ENCODE data around the gene ENOX1.
"Not testable (repeated sequence)": the region's sequence is repeated elsewhere in the genome, so short reads cannot be mapped to it uniquely, and the experiment has no call there.

Gene ENOX1

DNA sequence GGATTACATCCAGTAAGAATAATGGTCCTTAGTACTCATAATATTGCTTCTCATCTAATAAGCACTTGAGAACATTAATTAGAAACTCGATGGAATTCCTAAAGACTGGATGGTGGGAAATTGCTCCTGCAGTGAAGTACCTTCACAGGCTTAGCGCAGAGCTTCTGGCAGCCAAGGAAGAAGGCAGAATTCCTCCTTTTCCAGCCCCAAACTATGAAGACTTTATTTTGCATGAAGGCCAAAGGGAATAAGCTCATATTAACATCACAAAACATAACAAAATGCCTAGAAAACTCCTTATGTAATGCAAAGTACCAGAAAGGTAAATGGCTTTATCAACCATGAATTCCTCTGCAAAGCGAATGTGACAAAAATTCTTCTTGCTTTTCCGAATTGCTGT lies 427.2 kb downstream of the ENOX1 start:
- DNase-seq: no peak

DNA sequence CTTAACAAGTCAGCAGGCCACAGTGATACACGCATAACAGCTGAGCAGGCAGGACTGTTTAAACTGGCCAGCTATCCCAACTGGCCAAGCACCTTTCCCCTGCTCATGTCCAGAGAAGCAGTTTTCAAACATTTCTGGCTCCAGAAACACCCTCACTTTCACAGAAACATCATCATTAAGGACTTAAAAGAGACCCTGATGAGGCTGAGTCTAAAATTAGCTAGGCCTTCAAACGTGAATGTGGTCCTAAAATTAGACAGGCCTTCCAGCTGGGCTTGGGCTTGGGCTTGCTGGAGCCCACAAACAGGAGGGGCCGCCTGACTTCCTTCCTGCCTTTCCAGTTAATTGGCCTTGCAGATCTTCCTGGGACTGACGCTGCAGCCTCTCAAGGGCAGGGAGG lies 429.2 kb downstream of the ENOX1 start:
- DNase-seq: no peak

DNA sequence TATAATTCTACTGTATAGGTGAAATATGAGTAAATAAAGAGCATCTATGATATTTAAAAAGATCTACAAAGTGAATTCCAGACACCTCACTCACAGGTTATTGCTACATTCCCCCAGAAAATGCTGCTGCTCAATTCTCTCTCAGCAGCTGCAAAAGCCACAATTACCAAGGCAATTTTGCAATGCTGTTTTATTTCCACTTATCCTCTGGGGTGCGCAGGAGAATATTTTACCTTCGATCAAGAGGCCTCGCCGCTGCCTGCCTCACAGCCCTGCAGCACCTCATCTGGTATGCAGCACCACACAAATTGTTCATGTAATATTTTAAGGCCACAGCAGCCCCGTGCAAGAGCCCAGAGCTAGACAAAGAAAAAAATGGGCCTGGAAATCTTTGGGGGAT lies 430.2 kb downstream of the ENOX1 start:
- no peak for DNase-seq

DNA sequence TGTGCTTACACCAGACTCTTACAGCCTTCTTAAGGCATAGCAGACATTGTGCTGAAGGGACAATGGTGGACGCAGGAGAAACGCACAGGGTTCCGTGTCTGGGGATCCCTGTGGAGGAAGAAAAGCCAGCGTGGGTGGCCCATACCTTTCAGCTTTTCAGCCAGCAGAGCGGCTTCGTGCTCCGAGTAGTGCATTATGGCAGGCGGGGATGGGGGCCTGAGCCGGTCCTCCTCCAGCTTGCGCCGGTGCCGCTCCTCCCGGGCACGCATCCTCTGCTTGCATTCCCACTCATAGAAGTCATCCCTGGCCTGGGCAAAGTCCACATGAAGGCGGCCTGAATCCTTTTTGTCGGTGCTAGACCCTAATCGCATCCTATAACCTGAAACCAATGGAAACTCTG lies 431.0 kb downstream of the ENOX1 start:
- no peak for DNase-seq

DNA sequence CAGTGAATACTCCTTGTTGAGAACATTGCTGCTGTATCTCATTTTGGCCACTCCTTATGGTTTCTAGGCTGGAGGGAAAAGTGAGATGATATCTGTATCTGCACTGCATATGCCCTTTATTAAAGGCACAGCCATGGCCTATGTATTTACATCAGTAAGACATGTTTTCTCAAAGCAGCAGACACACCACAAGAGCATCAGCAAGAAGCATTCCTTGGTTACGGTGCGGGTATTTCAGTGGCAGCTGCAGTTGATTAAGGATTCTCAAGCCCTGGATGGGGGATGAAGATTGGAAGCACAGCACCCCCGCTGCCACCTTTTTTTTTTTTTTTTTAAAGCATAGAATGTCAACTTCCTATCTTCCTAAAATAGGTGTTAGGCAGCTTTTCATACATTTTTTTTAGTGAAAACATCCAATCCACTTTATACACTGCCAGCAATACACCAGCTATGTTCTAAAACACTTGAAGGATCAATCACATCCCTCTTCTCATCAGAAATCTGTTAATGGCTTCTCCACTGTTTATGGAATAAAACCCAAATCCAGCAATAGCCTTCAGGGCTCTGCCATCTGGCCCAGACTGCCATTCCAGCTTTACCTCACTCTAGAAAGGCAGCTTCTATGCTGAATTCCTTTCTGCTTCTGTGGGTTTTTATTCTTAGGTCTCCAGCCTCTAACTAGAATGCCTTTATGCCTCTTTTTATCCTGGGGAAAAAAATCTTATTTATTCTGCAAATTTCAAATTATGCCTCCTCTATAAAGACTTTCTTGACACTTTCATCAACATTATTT lies 432.4 kb downstream of the ENOX1 start:
- DNase-seq: no peak

DNA sequence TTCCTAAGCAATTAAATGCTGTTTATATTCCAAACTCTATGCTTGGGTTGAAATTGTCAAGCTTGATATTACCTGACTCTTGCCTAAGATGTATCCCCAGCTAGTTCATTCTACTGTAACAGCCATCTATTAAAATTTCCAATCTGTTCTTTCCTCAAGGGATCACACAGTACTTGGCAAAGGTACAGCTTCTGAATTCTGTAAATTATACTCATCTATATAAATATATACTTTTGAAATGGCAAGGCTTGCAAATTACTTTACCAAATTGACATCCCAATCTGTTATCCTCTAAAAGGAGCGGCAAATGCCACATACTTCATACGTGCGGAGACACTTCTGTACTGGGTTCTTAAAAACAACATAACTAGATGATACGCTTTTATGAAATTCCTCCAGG lies 433.1 kb downstream of the ENOX1 start:
- DNase-seq: no peak

DNA sequence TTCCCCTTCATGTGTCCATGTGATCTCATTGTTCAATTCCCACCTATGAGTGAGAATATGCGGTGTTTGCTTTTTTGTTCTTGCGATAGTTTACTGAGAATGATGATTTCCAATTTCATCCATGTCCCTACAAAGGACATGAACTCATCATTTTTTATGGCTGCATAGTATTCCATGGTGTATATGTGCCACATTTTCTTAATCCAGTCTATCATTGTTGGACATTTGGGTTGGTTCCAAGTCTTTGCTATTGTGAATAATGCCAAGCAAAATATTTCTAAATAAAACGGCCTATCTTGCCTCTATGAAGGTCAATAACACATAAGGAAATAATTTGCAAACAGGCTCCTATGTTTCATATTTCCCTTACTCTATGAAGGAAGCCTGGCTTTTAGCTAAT lies 435.2 kb downstream of the ENOX1 start:
- not testable (repeated sequence) for DNase-seq

DNA sequence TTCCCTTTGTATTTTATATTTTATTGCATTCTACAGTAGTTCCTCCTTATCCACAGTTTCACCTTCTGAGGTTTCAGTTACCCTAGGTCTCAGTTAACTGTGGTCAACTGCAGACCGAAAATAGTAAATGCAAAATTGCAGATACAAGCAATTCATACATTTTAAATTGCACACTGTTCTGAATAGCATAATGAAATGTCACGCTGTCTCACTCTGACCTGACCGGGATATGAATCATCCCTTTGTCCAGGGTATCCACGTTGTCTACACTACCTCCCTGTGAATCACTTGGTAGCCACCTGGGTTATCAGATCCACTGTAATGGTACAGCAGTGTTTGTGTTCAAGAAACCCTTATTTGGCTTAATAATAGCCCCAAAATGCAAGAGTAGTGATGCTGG lies 438.4 kb downstream of the ENOX1 start:
- no peak for DNase-seq

DNA sequence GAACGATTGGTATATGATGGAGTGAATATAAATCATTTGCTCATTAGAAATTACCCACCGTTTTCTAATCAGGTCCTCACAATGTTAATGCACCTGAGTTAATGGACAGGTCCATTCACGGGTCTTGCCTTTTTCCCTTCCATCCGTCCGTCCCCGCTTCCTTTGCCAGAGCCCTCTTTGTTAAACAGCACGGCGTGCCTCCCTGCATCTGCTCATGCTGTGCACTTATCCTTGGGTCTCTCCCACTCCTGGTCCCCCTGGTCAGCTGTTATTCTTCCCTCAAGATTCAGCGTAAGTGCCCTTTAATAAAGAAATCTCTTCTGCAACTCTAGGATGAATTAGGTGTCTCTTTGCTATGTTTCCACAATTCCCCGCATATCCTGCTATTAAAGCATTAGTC lies 438.9 kb downstream of the ENOX1 start:
- no peak for DNase-seq

DNA sequence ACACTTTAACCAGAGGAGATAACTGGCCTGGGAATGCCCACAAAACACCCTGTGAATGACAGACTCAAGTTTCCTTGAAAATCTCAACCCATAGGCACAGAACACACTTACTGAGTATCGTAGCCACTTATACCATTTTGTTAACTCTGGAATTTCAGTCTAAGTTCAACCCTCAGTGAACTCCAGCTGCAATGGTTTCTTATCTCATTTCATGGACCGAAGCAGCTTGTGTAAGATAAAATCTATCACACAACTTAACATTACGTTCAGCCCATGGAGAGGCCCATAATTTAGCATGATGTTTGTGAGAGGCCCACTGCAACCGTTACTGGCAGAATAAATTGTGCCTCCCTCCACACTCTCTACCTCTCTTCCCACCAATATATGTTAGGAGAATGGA lies 440.3 kb downstream of the ENOX1 start:
- DNase-seq: no peak

DNA sequence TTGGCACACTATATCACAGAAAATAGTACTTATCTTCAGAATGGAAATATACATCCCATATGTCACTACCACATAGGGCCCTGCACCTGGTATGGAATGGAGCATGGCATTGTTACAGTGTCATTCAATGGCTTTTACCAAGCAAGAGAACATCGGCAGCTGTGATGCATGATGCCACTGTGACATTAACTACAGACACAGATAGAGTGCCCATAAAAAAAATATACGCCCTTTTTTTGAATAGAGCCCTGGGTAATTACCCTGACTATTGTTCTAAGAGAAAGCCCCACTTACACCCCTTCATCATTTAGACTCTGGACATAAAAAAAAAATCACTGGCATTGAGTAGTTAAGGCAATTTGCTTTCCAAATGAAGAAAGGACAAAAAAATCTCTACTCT lies 443.1 kb downstream of the ENOX1 start:
- DNase-seq: no peak

DNA sequence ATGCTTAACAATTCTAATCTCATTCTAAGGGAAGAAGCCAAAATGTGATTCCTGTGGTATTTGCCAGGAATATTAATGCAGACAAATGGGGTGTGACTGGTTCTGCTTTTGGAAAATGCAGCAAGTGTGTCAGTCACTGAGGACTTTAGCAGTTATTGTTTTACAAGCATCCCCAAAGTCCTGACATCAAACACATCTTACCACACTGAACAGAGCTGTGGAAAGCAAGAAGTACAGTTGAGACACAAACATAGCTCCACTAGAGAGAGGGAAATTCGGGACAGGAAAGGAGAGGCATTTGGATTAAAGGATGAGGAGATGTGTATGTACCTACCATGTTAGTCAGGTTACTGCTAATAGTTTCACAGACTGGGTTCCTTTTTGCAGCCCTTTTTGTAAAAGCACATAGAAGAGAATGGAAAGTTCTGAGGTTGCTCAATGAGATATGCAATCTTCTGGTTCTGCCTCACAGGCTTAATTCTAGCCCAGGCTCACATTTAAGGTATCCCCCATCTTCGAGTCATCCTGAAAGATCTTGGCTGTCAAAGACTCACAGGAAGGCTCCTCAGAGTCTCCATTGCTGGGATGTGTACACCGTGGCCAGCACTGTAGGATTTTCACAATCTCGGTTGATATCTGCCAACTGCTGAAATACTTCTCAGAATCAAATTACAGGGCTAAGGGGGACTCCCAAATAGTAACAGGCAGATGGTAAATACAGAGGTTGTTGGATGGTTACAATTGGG lies 446.8 kb downstream of the ENOX1 start:
- DNase-seq: no peak

DNA sequence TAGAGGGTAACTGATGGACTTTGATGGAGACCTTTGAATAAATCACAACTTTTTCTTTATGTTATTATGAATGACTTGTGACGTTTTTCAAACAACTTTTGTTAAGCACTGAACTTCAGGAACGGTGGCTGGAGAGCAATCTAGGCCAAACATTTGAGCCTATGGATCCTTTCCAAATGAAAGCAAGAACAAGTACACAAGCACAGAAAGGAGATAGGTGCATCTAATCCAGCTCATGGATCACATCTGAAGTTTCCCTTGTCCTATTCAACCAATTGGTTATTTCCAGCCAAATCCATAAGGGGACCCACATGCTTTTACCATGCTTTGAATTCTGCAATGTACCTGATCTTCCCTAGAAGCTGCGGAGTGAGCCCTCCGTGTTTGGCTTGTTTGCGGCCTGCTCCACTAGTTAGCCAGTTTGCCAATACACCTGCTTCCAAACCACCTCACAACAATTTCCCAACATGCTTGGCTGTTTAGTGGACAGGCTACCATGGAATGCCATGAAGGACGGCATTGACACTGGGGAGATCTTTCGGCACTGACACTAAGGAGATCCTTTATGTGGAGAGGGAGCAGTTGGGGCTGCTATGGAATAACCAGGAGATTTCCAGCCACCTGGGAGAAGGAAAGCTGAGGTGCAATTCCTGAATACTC lies 447.5 kb downstream of the ENOX1 start:
- no peak for DNase-seq

DNA sequence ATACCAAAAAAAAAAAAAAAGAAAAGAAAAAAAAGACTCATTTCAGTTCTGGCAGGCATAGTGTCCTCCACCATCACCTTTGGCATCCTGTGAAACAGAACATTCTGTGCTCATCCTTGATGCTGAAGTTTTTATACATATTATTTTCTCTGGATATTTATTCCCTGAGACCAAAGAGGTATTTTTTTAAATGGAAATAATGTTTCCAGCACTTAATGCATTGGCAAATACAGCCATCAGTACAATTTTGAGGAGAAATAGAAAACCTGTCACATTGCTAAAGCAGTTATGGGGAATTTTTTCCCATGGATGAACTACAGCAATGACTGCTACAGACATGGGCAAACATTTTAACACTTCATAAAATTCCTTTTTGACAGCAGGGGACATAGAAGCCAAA lies 451.0 kb downstream of the ENOX1 start:
- DNase-seq: no peak

DNA sequence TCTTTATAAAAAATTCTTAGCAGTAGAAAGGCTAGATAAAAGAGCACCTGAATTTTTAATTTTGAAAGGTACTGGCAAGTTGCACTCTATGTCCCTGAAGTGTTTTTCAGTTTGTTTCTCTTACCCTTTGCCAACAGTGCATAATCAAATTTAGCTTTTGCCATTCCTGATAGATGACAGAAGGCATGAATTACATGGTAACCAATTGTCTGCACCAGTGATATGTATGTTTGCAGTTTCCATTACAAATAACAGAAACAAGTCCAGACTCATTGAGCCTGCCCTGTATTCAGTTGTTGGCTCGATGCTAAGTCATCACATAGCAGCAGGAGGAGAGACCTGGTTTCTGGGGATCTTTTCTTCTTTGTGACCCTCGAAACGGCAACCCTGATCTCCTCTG lies 453.6 kb downstream of the ENOX1 start:
- DNase-seq: no peak

DNA sequence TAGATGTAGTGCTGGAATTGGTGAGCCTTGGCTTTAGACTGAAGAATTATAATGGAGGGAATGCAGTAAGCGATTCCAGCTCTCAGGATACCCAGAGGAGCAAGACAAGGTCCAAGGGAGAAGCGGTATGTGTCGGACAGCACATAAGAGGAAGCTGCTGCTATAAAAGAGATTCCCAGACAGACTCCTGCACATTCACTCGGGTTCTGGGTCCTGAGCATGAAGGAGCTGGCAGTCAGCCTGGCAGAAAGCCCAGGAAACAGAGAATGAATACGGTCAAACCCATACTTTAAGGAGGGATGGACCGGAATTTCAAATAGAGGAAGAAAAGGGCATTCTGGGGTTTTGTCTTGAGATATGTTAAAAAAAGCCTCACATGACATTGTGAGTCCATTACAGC lies 455.1 kb downstream of the ENOX1 start:
- DNase-seq: peak in 45 of 58 donors; percentile 7 to 78 (median 40)

DNA sequence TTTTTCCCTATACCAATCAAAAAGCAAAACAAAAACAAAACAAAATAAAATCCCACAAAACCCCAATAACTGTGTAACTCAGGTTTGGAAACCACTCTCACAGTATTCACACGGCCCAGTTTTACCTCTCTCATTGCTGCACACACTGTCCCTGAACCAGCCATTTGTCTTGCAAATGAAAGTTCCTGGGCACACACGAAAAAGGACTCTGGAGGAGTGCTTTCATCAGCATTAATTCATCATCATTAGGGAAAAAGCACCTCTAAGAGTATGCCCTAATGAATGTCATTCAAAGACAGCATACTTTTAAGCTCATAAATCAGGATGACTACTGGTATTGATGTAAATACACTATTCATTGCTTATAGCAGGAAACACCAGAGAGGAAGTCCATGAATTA lies 457.1 kb downstream of the ENOX1 start:
- peak in 1 of 58 donors; percentile 19 for DNase-seq

DNA sequence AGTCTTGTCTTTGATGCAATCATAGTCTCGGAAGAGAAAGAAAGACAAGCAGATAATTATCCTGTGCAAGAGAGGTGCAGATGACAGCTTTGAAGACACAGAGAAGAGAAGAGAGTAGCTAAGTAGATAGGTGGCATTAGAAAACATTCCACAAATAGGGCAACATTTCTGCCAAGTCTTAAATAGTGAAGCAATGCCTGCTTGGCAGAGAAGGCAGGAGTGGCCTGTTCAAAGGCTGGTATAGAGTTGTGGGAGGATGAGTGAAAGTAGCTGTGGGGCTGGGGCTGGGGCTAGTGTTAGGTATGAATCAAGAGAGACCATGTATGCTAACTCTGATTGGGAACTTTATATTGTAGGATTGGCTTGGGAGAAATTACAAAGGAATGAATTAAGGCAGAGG lies 457.9 kb downstream of the ENOX1 start:
- no peak for DNase-seq

DNA sequence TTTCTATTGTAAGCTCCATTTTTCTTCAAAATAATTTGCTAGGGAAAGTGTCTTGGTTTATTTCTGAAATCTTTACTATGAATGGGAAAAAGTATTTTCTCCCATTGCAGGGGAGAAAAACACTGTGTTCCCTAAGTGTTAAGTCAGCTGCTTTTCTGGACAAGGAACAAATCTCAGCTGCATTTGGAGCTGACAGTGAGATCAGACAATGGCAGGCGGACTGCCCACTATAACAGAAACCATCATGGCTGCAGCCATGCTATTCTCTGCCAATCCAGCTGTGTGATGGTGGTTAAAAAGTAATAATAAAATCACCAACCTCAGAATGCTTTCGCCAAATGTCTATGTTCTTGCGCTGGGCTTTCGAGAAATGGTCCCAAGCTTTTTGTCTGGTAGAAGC lies 460.7 kb downstream of the ENOX1 start:
- peak in 23 of 58 donors; percentile 14 to 73 (median 30) for DNase-seq

DNA sequence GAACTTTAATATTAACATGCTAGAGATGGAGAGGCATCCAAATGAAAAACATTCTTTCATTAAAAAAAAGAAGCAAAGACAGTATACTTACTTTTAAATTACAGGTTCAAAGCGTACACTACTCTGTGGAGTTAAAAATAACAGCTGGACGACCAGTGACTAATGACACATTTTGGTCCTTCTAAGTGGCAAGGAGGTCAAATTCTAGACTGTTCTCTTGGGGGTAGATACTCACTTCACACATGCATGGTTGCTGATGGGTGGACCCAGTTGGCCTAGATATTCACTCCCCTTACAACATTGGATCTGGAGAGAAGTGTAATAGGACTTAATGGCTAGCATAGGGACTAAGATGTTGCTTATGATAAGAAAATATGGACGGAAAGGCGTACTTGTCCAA lies 461.1 kb downstream of the ENOX1 start:
- no peak for DNase-seq

DNA sequence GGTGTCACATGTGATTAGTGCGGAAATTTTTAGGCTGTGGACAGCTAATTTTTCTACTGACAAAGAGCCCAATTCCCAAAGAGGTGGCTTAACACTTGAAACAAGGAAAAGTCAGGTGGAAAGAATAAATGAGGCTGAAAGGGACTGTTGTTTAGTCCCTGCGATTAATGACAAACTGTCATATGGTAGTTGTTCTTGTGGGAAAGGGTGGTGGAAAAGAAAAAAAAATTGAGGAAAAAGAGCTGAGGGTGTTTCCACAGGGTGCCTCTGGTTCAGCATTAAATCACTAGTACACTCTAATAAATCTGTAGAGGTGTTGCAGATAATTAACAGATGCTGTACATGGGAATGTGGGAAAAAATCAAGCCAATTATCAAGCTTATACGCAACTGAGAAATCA lies 462.6 kb downstream of the ENOX1 start:
- no peak for DNase-seq

DNA sequence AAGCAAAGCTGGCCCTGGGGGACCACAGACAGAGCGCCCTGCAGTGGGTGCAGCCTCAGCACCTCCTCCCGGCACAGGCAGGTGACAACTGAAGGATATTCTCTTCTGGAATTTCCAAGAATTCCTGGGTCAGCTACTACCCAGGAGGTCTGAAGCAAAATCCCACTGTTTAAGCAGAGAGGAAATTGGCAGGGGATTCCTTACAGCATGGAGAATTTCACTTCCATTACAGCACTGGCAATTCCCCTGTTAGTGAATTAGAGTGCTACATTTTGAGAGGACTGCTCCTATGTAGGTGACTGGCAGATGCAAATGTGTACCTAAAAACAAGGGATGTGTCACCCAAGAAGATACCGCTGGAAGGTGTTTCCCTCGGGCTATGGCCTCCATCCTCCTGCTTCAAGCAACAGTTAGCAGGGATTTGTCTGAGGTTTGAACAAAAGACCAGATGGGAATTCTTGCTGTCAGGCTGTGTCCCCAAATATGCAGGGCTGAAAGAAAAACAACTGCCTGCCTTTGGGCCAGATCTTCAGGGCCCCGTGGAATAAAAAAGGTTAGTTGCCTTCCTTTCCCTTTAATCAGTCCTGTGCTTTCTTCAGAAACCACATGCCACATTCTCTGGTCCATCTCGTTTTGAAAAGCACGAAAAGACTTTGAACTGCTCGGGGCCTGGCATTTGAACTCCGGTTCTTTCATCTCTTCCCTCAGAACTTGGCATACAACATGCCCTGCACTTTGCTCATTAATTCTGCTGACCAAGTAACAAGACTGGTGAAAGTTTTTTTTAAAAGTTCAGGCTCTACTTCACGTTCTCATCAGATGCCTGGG lies 466.9 kb downstream of the ENOX1 start:
- DNase-seq: no peak
